HG03196 (cell line): ENCODE results near the gene TGFBI.

Source experiments
- ATAC-seq: cut with Tn5 transposase; IDR thresholded peaks from one replicate; pipeline ENCODE4 v1.9.1; 2021; ENCODE audit not compliant: unreplicated experiment

TGFBI gene

GRCh38 chr5:136001466-136001981, 27.3 kb upstream of the TGFBI start:
- ATAC-seq: no peak

DNA sequence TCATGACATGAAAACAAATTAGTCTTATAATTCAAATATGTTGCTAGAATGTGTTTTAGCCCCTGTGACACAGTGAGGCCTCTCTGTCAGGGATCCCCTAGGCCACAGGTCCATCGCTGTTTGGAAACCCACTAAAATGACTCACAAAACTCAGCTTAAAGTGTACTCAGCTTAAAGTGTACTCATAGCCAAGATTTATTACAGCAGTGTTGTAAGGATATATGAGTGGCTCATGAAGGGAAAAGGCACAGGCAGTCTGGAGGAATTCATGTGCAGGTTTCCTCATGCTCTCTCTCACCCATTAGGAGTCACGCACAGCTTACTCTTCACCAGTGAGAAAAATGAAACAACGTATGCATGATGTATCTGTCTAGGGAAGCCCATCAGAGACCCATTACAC, 24.4 kb upstream of the TGFBI start:
- ATAC-seq: no peak

- ATAC-seq: no peak
Measured at GRCh38 chr5:136005476-136005875, 23.3 kb upstream of the TGFBI start.

DNA sequence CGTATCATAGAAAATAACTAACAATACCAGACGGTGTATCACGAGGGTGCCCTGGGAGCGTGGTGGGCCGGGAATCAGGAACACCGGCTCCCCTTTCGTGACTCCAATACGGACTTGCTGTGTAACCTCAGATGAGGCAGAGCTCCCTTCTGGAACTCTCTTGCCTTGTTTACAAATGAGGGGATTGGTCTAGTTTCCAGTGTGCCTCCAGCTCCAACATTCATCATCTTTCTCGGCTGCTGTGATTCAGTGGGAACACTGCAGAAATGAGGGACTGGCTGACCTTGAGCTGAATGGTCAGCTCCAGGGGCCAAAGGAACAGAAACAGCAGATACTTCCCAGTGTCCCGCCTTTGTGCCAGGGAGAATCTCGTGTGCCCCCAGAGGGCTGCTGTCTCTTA, 22.6 kb upstream of the TGFBI start:
- no peak for ATAC-seq

DNA sequence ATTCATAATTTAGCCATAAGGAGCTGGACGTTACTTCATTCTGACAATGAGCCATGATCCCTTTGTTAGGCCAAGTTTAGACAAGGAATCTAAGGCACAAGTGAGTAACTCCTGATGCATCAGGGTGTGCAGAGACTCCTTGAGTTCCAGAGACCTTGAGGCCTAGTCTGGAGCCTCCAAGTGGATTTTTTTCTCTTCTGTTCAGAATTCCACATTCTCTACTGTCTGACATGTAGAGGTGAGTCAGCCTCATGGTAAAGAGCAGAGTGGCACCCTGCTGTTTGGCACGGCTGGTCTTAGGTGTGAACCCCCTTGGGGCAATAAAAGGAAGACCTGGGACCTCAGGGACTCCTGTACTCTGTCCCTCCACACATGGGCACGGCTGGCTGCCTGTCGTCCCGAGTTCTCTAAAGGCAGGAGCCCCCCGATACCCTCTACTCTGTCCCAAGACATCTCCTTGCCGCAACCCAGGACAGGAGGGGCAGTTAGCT, 22.0 kb upstream of the TGFBI start:
- no peak for ATAC-seq

DNA sequence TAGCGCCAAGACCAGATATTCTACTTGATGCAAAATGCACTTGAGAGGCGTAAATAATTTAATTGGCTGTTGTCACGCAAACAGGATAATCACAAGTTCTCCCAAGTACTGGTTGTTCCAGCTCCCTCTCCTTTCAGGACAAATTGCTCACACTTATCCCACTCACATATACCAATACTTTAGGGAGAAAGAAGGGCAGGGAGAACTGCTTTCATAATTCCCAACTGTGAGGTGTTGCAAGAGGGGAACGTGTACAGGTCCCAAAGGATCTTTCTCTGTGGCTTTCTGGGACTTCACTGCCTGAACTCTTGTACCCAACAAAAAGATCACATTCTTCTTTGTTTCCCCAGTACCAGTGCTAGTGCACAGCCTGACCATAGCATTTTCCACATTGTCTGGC, 21.5 kb upstream of the TGFBI start:
- no peak for ATAC-seq

DNA sequence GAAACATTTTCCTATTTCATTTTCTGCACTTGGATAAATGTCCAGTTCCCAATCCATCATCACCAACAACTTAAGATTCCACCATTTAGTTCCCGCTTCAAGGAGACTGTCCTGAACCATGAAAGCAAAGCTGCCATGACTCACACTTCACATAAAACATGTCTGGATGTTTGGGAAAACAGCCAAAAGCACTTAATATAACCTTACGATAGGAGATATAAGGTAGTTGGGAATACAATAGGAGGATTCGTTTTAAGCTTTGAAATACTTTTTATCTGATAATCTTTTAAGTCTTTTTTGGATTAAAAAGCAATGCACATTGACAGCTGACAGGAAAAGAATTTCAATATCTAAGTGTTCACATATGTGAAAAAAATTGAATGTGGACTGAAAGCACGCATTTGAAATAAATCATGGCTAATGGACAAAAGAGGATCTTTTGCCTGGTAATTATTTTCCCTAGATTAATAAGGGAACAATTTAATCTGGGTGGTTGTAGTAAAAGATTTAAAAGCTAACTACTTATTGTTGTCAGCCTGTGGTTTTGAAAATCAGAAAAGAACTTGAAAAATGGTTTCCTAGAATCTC, 17.3 kb upstream of the TGFBI start:
- no peak for ATAC-seq

DNA sequence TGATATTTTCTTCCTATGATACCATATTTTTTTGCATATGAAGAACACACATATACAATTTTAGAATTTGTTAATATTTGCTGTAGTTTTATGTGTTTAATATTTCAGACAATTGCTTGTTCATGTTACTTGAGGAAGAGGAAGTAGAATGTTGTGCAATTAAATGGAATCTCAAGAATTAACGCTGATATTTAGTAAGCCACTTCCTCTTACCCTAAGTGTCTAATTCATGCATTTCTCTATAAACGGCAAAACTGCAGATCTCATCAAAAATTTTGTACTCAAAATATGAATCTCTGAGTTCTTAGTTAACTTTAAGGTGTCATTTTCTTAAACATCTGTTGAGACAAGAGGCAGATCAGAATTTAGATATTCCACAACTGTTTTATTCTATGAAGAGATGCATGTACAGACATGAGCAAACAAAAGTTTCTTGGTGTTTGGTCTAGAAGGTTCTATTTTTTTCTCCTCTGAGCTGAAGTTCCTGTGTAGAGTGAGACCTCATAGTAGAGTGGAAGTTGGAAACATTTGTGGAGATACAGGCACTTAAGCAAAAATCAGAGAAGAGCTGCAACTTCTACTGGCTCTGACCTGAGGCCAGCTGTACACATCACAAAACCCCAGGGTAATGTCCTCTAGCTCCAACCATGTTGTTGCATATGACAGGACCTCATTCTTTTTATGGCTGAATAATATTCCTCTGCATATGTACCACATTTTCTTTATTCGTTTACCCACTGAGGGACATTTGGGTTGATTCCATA, 16.6 kb upstream of the TGFBI start:
- ATAC-seq: no peak

DNA sequence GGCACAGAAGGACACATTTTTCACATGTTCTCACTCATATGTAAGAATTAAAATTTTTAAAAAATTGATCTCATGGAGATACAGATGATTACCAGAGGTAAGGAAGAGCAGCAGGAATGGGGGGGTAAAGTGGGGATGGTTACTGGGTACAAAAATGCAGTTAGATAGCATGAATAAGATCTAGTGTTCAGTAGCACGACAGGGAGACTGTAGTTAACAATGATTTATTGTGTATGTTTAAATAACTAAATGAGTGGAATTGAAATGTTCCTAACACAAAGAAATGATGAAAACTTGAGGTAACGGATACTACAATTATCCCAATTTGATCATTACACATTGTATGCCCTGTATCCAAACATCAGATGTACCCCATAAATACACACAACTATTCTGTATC, 15.2 kb upstream of the TGFBI start:
- ATAC-seq: no peak

DNA sequence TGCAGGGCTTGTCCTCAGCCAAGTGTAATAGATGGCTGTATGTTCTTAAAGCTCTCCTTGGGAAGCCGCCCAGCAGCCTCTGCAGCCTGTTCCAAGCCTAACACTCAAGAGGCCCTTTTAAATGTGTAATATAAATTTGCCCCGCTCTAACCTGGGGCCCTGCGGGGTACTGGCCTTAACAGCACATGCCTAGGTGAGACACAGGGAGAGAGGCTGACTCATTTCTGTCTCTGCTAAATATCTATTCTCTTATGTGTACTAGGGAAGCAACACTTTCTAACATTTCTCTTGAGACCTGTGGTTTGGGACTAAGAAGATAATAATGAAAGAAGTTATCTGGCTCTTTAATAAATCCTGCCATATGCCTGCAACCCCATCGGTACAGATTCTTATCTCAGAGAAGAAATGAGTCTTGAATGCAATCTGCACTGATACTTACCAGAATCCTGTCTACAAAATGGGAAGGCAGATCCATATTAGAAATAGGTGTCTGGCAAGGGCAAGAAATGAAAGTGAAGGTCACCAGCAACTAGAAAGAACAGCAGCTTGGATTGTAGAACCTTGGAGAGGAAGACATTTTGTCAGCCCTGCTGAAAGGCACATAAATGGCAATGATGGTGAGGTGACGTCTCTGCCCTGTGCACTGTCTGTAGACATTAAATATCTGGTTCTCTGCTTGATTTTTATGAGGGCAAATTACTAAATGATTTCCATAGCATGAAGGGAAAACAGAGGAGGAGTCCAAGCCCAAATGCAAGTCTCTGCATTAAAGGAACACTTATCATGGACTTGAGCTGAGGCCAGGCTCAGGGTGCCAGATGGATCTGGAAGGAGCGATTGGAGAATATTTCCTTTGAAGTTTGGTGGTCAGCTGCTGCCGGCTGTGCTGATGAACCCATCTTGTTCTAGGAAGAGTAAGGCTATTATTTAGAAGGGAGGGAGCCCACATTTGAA, 14.5 kb upstream of the TGFBI start:
- ATAC-seq: no peak

DNA sequence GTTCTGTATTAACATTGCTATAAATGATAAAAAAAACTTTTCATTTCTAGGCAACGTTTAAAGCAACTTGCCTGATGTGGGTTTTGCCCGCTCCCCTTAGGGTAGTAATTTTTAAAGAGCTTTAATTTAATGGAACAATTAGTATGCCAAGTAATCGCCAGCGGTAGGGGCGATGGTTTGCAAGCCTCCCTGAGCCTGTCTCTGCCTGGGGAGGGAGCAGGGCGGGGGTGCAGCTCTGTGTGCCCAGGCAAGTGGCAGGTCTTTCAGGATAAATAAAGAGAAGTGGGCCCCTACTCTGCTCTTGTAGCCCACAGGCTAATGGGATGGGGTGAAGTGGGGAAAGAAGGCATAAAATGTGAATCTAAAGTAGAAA, 13.8 kb upstream of the TGFBI start:
- no peak for ATAC-seq

- no peak for ATAC-seq
Measured at GRCh38 chr5:136015966-136016650, 12.7 kb upstream of the TGFBI start.

- ATAC-seq: no peak
Measured at GRCh38 chr5:136016945-136017530, 11.8 kb upstream of the TGFBI start.

GRCh38 chr5:136018814-136019783, 9.7 kb upstream of the TGFBI start:
- ATAC-seq: no peak

DNA sequence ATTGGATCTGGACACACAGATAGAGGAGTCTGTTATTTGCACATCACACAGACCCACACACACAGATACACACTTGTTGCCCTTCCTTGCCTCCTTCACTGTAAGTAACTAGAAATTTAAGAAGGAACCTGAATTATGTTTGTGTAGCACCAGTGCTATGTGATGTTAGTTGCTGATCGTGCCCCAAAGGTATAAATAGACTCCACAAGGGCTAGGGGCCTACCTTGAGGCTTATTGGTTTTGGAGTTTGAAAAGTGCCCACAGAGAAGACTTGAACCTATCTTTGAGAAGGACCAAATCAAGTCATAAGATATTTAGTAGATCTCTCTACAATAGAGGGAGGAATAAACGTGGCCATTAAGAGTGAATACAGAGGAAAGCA, 8.8 kb upstream of the TGFBI start:
- no peak for ATAC-seq

DNA sequence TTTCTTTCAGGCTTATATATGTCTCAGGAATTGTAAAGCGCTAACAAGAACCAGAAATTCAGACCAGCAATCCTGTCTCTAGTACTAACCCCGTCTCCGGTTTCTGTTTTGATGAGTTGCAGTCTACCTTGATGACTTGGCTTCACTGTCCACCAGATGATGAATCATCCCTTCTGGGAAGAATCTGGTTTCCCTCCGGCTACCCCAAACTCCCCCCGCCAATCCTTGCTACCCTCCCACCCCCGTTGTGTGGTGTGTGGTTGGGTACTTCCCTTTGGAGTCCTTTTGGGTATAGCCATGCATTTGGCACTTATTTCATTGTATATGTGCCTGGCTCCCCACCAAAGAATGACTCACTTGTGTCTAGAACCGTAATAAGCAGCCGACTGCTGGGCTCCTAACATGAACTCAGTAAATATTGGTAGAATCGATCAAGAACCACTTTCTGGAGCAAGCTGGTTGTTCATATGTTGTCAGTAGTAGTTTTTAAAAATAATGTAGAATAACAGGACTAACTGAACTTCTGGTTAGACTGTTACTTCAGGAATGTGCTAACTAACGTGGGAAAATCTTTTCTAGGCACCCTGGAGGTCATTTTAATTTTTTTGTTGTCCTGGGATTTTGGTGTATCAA, 8.3 kb upstream of the TGFBI start:
- ATAC-seq: no peak

- no peak for ATAC-seq
Measured at GRCh38 chr5:136021016-136021405, 7.8 kb upstream of the TGFBI start.

DNA sequence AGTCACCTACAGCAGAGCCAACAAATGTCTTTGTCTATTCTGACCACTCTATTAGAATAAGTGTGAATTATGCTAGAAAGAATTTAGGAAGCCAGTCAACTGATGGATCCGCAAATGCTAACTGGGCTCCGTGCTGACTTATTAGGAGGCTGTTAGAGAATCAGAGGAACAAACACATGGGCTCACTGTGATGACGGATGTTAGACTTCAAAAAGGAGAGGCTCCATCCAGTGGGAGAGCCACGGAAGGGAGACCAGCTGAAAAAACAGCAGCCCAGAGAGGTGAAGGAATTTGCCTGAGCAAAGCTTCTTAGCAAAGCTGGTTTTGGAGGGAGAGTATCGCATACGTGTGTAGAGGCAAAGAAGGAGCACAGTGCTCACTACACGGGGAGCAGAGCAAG, 5.8 kb upstream of the TGFBI start:
- ATAC-seq: no peak

GRCh38 chr5:136023958-136024541, 4.7 kb upstream of the TGFBI start:
- ATAC-seq: no peak
